GM19395 (cell line): ENCODE data around the gene MIDN.

ENCODE experiments used
- ATAC-seq: cut with Tn5 transposase; IDR thresholded peaks from one replicate; pipeline ENCODE4 v1.9.1; 2021; ENCODE audit warnings: mild to moderate bottlenecking, moderate library complexity; ENCODE audit not compliant: unreplicated experiment

MIDN gene

GRCh38 chr19:1220976-1221903 is 27.1 kb upstream of the MIDN start:
- no peak for ATAC-seq

GRCh38 chr19:1221904-1222255 is 26.5 kb upstream of the MIDN start:
- ATAC-seq: no peak

- no peak for ATAC-seq
Observed at GRCh38 chr19:1222394-1222793, 26.0 kb upstream of the MIDN start.

GRCh38 chr19:1223018-1223855 is 25.1 kb upstream of the MIDN start:
- no peak for ATAC-seq

- no peak for ATAC-seq
Observed at GRCh38 chr19:1224047-1224825, 24.1 kb upstream of the MIDN start.

- no peak for ATAC-seq
Observed at GRCh38 chr19:1224847-1225246, 23.5 kb upstream of the MIDN start.

- no peak for ATAC-seq
Observed at GRCh38 chr19:1225440-1226226, 22.8 kb upstream of the MIDN start.

GRCh38 chr19:1226227-1226518 is 22.2 kb upstream of the MIDN start:
- ATAC-seq: no peak

GRCh38 chr19:1226522-1227303 is 21.7 kb upstream of the MIDN start:
- ATAC-seq: no peak

- no peak for ATAC-seq
Observed at GRCh38 chr19:1227304-1228054, 20.9 kb upstream of the MIDN start.

GRCh38 chr19:1228161-1228957 is 20.0 kb upstream of the MIDN start:
- no peak for ATAC-seq

- ATAC-seq: no peak
Observed at GRCh38 chr19:1229056-1229923, 19.1 kb upstream of the MIDN start.

GRCh38 chr19:1229924-1230782 is 18.2 kb upstream of the MIDN start:
- ATAC-seq: no peak

- ATAC-seq: no peak
Observed at GRCh38 chr19:1230783-1231489, 17.4 kb upstream of the MIDN start.

GRCh38 chr19:1231729-1232637 is 16.4 kb upstream of the MIDN start:
- no peak for ATAC-seq
